ENCODE results near the gene C10orf95.

Gene C10orf95

GRCh38 chr10:102473445-102474331, 22.3 kb upstream of the C10orf95 start:
- H3K4me3 Mint-ChIP-seq = no peak overlapping the region
- peaks cover 14% of the 10 kb centered on the region for H3K4me1 Mint-ChIP-seq (ENCODE audit: low read depth)
- H3K36me3 Mint-ChIP-seq (ENCODE audit: low read depth) = peaks cover 18% of the 10 kb centered on the region
- no peaks in the 10 kb centered on the region for H3K27me3 Mint-ChIP-seq (ENCODE audit: low read depth)
- no peaks in the 10 kb centered on the region for H3K9me3 Mint-ChIP-seq
- H3K27ac Mint-ChIP-seq = peak overlapping the region; percentile 65

- Mint-ChIP-seq H3K4me3 (no peak overlapping the region), H3K9me3 (no peaks in the 10 kb centered on the region), H3K27ac (no peak overlapping the region), H3K4me1 (ENCODE audit: low read depth) (peaks cover 14% of the 10 kb centered on the region), H3K36me3 (ENCODE audit: low read depth) (peaks cover 20% of the 10 kb centered on the region), H3K27me3 (ENCODE audit: low read depth) (no peaks in the 10 kb centered on the region)
Observed at GRCh38 chr10:102470579-102471546, 19.5 kb upstream of the C10orf95 start.

GRCh38 chr10:102468683-102469082, 17.3 kb upstream of the C10orf95 start:
- Mint-ChIP-seq H3K36me3 (ENCODE audit: low read depth) (peaks cover 13% of the 10 kb centered on the region), H3K4me1 (ENCODE audit: low read depth) (peaks cover 12% of the 10 kb centered on the region), H3K9me3 (no peaks in the 10 kb centered on the region), H3K27ac (no peak overlapping the region), H3K27me3 (ENCODE audit: low read depth) (no peaks in the 10 kb centered on the region), H3K4me3 (no peak overlapping the region)

GRCh38 chr10:102467971-102468438, 16.7 kb upstream of the C10orf95 start:
- no peak overlapping the region for H3K27ac Mint-ChIP-seq
- H3K4me3 Mint-ChIP-seq = no peak overlapping the region
- H3K4me1 Mint-ChIP-seq (ENCODE audit: low read depth) = peaks cover 10% of the 10 kb centered on the region
- no peaks in the 10 kb centered on the region for H3K27me3 Mint-ChIP-seq (ENCODE audit: low read depth)
- H3K9me3 Mint-ChIP-seq = no peaks in the 10 kb centered on the region
- H3K36me3 Mint-ChIP-seq (ENCODE audit: low read depth) = peaks cover 8% of the 10 kb centered on the region

- no peak overlapping the region for H3K4me3 Mint-ChIP-seq
- H3K36me3 Mint-ChIP-seq (ENCODE audit: low read depth) = peaks cover 5% of the 10 kb centered on the region
- H3K27me3 Mint-ChIP-seq (ENCODE audit: low read depth) = peaks cover 4% of the 10 kb centered on the region
- H3K4me1 Mint-ChIP-seq (ENCODE audit: low read depth) = peaks cover 16% of the 10 kb centered on the region
- no peaks in the 10 kb centered on the region for H3K9me3 Mint-ChIP-seq
- no peak overlapping the region for H3K27ac Mint-ChIP-seq
Observed at GRCh38 chr10:102467318-102467717, 16.0 kb upstream of the C10orf95 start.

- no peak overlapping the region for H3K27ac Mint-ChIP-seq
- no peaks in the 10 kb centered on the region for H3K9me3 Mint-ChIP-seq
- H3K4me1 Mint-ChIP-seq (ENCODE audit: low read depth) = peaks cover 31% of the 10 kb centered on the region
- no peak overlapping the region for H3K4me3 Mint-ChIP-seq
- H3K27me3 Mint-ChIP-seq (ENCODE audit: low read depth) = peaks cover 4% of the 10 kb centered on the region
- H3K36me3 Mint-ChIP-seq (ENCODE audit: low read depth) = peaks cover 2% of the 10 kb centered on the region
Observed at GRCh38 chr10:102465466-102465865, 14.1 kb upstream of the C10orf95 start.

- H3K27ac Mint-ChIP-seq = no peak overlapping the region
- no peak overlapping the region for H3K4me3 Mint-ChIP-seq
- peaks cover 5% of the 10 kb centered on the region for H3K36me3 Mint-ChIP-seq (ENCODE audit: low read depth)
- H3K27me3 Mint-ChIP-seq (ENCODE audit: low read depth) = peaks cover 4% of the 10 kb centered on the region
- H3K9me3 Mint-ChIP-seq = no peaks in the 10 kb centered on the region
- peaks cover 30% of the 10 kb centered on the region for H3K4me1 Mint-ChIP-seq (ENCODE audit: low read depth)
Observed at GRCh38 chr10:102463983-102464382, 12.6 kb upstream of the C10orf95 start.

GRCh38 chr10:102462512-102463054, 11.2 kb upstream of the C10orf95 start:
- no peaks in the 10 kb centered on the region for H3K9me3 Mint-ChIP-seq
- H3K27ac Mint-ChIP-seq = no peak overlapping the region
- H3K27me3 Mint-ChIP-seq (ENCODE audit: low read depth) = peaks cover 4% of the 10 kb centered on the region
- peaks cover 28% of the 10 kb centered on the region for H3K4me1 Mint-ChIP-seq (ENCODE audit: low read depth)
- peaks cover 2% of the 10 kb centered on the region for H3K36me3 Mint-ChIP-seq (ENCODE audit: low read depth)
- peak overlapping the region; percentile 26 for H3K4me3 Mint-ChIP-seq

- peak overlapping the region; percentile 90 for H3K27ac Mint-ChIP-seq
- H3K27me3 Mint-ChIP-seq (ENCODE audit: low read depth) = peaks cover 4% of the 10 kb centered on the region
- peaks cover 2% of the 10 kb centered on the region for H3K36me3 Mint-ChIP-seq (ENCODE audit: low read depth)
- peak overlapping the region; percentile 95 for H3K4me3 Mint-ChIP-seq
- peaks cover 28% of the 10 kb centered on the region for H3K4me1 Mint-ChIP-seq (ENCODE audit: low read depth)
- H3K9me3 Mint-ChIP-seq = no peaks in the 10 kb centered on the region
Observed at GRCh38 chr10:102461187-102462054, 10.1 kb upstream of the C10orf95 start.

- peaks cover 28% of the 10 kb centered on the region for H3K4me1 Mint-ChIP-seq (ENCODE audit: low read depth)
- H3K27ac Mint-ChIP-seq = peak overlapping the region; percentile 85
- H3K27me3 Mint-ChIP-seq (ENCODE audit: low read depth) = peaks cover 4% of the 10 kb centered on the region
- peak overlapping the region; percentile 95 for H3K4me3 Mint-ChIP-seq
- no peaks in the 10 kb centered on the region for H3K9me3 Mint-ChIP-seq
- peaks cover 2% of the 10 kb centered on the region for H3K36me3 Mint-ChIP-seq (ENCODE audit: low read depth)
Observed at GRCh38 chr10:102460836-102461186, 9.5 kb upstream of the C10orf95 start.

GRCh38 chr10:102458656-102459055, 7.3 kb upstream of the C10orf95 start:
- Mint-ChIP-seq H3K27ac (no peak overlapping the region), H3K27me3 (ENCODE audit: low read depth) (peaks cover 4% of the 10 kb centered on the region), H3K9me3 (no peaks in the 10 kb centered on the region), H3K36me3 (ENCODE audit: low read depth) (peaks cover 6% of the 10 kb centered on the region), H3K4me3 (no peak overlapping the region), H3K4me1 (ENCODE audit: low read depth) (peaks cover 33% of the 10 kb centered on the region)

GRCh38 chr10:102457591-102458150, 6.3 kb upstream of the C10orf95 start:
- Mint-ChIP-seq H3K4me1 (ENCODE audit: low read depth) (peaks cover 31% of the 10 kb centered on the region), H3K4me3 (no peak overlapping the region), H3K36me3 (ENCODE audit: low read depth) (peaks cover 10% of the 10 kb centered on the region)

GRCh38 chr10:102455893-102456471, 4.6 kb upstream of the C10orf95 start:
- Mint-ChIP-seq H3K9me3 (no peaks in the 10 kb centered on the region), H3K36me3 (ENCODE audit: low read depth) (peaks cover 10% of the 10 kb centered on the region), H3K27ac (no peak overlapping the region), H3K4me1 (ENCODE audit: low read depth) (peaks cover 29% of the 10 kb centered on the region), H3K27me3 (ENCODE audit: low read depth) (no peaks in the 10 kb centered on the region), H3K4me3 (no peak overlapping the region)

More at GRCh38 chr10:102457591-102458150, 6.3 kb upstream of the C10orf95 start:
- peaks cover 3% of the 10 kb centered on the region for H3K27me3 Mint-ChIP-seq (ENCODE audit: low read depth)
- H3K9me3 Mint-ChIP-seq = no peaks in the 10 kb centered on the region
- H3K27ac Mint-ChIP-seq = no peak overlapping the region

All from T-helper 1 cell treated with Interleukin-12 subunit alpha and Interleukin-12 subunit beta and Interleukin-4 antibody, amounts not matched to agents 30 μg/mL and 1 μg/mL, for 36 hours (primary cell).